NCI-H2227 (cell line): ENCODE results near the gene THADA.
"Not testable (repeated sequence)": the region's sequence is repeated elsewhere in the genome, so short reads cannot be mapped to it uniquely, and the experiment has no call there.

Experiments
- DNase-seq: peaks from one replicate; lab custom pipeline; 2025; ENCODE audit not compliant: unreplicated experiment; lab: John Stamatoyannopoulos, UW

The THADA gene

GRCh38 chr2:43389581-43390466 lies 206.0 kb downstream of the THADA start:
- no peak for DNase-seq

- DNase-seq = no peak
Measured at GRCh38 chr2:43388371-43388770, 207.5 kb downstream of the THADA start.

- no peak for DNase-seq
Measured at GRCh38 chr2:43387092-43388062, 208.5 kb downstream of the THADA start.

- not testable (repeated sequence) for DNase-seq
Measured at GRCh38 chr2:43386679-43387078, 209.2 kb downstream of the THADA start.

- DNase-seq = no peak
Measured at GRCh38 chr2:43384143-43384542, 211.7 kb downstream of the THADA start.

GRCh38 chr2:43383533-43383932 lies 212.3 kb downstream of the THADA start:
- no peak for DNase-seq

GRCh38 chr2:43379494-43379893 lies 216.3 kb downstream of the THADA start:
- DNase-seq = no peak

GRCh38 chr2:43377327-43377726 lies 218.5 kb downstream of the THADA start:
- DNase-seq = no peak

- DNase-seq = no peak
Measured at GRCh38 chr2:43376523-43377198, 219.2 kb downstream of the THADA start.

- DNase-seq = no peak
Measured at GRCh38 chr2:43375746-43376522, 219.9 kb downstream of the THADA start.

GRCh38 chr2:43372416-43373081 lies 223.3 kb downstream of the THADA start:
- DNase-seq = no peak

GRCh38 chr2:43370705-43371104 lies 225.1 kb downstream of the THADA start:
- DNase-seq = no peak

GRCh38 chr2:43370146-43370545 lies 225.7 kb downstream of the THADA start:
- DNase-seq = no peak

- DNase-seq = no peak
Measured at GRCh38 chr2:43368483-43369385, 227.1 kb downstream of the THADA start.

- no peak for DNase-seq
Measured at GRCh38 chr2:43367012-43367782, 228.6 kb downstream of the THADA start.

GRCh38 chr2:43363120-43363519 lies 232.7 kb downstream of the THADA start:
- DNase-seq = peak; percentile 24

- DNase-seq = no peak
Measured at GRCh38 chr2:43361286-43361685, 234.6 kb downstream of the THADA start.

GRCh38 chr2:43360137-43360536 lies 235.7 kb downstream of the THADA start:
- DNase-seq = no peak
